NAMALWA (cell line): ENCODE data around the gene SLC26A5.
"Not testable (repeated sequence)": the region's sequence is repeated elsewhere in the genome, so short reads cannot be mapped to it uniquely, and the experiment has no call there.

ENCODE experiments used
- DNase-seq: peaks from one replicate; pipeline ENCODE4 v3.0.0-alpha.2; 2015; ENCODE audit warnings: low spot score

The SLC26A5 gene

DNA sequence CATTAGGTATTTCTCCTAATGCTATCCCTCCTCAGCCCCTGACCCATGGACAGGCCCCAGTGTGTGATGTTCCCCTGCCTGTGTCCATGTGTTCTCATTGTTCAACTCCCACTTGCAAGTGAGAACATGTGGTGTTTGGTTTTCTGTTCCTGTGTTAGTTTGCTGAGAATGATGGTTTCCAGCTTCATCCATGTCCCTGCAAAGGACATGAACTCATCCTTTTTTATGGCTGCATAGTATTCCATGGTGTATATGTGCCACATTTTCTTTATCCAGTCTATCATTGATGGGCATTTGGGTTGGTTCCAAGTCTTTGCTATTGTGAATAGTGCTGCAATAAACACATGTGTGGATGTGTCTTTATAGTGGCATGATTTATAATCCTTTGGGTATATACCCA is 46.3 kb downstream of the SLC26A5 start:
- not testable (repeated sequence) for DNase-seq

DNA sequence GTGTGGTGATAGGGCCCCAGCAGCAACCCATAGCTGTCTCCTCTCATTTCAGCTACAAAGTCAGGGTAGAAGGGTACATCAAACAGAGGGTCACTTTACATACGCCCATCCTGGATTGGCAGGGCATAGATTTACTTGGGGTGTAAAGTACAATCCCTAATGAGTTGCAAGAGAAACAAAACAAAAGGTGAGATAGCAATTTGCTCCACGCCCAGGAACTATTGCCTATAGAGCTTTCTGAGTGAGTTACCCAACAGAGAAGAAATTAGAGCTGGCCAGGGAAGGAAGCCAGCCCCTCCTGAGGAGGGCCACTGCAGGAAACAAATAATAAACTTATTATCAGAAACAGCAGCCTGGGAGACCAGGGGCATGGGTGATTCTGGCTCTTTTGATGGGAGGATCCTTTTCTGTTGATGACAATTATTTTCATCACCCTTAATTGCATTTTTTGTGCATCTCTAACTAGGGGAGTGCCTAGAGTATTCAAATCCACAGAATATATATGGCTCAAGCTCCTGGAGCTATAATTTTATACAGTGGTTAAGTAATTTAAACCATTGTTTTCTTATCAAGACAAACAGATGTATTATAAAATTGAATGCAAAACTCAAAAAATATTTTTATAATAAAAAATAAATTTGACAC is 47.4 kb downstream of the SLC26A5 start:
- DNase-seq = no peak

DNA sequence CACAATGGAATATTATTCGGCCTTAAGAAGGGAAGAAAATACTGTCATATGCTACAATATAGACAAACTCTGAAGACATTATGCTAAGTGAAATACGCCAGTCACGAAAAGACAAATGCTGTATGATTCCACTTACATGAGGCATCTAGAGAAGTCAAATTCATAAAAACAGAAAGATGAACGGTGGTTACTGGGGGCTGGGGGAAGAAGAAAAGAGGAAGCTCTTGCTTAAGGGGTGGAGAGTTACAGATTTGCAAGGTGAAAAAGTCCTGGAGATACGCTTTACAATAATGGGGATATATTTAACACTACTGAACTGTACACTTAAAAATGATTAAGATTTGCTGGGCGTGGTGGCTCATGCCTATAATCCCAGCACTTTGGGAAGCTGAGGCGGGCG is 49.5 kb downstream of the SLC26A5 start:
- DNase-seq = no peak

DNA sequence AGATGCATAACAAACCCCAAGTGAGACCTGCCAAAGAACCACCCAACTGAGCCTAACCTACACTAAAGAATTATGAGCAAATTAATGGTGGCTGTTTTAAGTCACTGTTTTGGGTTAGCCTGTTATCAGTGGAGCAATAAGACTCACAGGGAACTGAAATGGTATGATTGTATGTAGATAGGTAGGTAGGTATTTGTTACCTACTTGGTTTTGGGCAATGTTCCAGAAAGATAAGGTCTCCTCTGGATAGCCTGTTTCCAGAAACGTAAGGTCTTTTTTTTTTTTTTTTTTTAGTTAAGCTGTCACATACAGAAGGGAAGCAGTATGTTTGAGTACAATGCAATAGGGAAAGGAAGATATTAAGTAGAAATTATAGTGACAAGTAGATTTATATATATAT is 50.9 kb downstream of the SLC26A5 start:
- DNase-seq = no peak

DNA sequence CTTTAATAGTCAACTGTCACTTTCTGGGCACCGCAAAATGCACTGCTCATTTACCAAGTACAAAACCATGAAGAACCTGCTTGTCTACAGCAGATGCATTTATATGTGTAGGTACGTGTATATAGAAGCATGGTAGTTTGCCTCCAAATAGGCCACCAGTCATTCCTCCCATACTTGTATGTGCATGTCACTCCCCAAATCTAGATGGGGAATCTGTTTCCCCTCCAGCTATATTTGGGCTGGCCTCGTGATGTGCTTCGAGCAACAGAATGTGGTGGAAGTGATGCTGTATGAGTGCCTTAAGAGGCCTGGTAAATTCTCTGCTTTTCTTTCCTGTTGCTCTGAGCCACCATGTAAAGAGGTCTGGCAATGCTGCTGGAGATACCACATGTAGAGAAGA is 51.4 kb downstream of the SLC26A5 start:
- DNase-seq = no peak

DNA sequence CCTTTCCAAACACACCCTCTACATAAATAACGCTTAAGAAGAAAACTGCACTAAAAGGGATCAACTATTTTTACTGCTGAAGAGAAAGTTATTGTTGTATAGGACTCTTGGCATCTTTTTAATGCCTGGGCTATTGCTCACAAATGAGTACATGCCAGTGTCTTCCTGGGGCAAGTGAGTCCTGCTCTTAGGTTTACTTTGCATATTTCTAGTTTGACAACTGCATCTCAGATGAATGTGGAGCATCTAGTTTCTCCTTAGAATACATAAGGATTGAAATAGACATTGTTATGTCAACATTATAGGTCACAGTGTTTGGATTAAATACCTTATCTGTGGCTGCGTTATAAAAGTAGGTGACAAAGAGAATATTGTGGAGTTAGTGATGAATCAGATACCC is 54.0 kb downstream of the SLC26A5 start:
- no peak for DNase-seq

DNA sequence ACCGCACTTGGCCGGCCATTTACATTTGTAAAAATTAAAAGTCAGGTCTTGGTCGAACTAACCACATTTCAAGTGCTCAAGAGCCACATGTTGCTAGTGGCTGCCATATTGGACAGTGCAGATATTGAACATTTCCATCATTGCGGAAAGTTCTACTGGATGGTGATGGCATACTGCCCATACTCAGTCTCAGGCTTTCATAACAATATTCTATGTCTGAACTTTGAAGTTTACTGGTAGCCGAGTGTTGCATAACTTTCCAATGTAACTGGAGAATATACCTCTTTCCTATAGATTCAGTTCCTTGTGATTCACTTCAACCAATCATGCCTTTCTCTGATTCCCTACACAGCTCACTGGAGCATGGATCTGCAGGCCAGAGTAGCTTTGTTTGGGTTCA is 54.9 kb downstream of the SLC26A5 start:
- no peak for DNase-seq

DNA sequence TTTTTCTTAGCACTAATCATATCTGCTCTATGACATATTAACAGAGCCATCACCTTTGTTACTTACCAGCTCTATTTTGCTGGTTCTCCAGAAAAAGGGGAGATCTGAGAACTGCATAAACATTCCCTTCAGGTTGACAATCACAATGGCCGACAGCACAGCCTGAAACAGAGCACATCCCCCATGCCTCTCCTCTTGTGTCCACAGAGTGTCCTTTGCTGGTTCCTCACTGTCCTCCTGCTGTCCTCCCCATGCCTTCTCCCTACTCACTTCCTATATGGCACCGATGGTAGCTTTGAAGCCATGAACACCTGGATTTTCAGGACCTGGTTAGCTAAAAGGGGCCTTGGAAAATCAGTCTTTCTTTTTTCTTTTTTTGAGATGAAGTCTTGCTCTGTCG is 56.7 kb downstream of the SLC26A5 start:
- DNase-seq = no peak

DNA sequence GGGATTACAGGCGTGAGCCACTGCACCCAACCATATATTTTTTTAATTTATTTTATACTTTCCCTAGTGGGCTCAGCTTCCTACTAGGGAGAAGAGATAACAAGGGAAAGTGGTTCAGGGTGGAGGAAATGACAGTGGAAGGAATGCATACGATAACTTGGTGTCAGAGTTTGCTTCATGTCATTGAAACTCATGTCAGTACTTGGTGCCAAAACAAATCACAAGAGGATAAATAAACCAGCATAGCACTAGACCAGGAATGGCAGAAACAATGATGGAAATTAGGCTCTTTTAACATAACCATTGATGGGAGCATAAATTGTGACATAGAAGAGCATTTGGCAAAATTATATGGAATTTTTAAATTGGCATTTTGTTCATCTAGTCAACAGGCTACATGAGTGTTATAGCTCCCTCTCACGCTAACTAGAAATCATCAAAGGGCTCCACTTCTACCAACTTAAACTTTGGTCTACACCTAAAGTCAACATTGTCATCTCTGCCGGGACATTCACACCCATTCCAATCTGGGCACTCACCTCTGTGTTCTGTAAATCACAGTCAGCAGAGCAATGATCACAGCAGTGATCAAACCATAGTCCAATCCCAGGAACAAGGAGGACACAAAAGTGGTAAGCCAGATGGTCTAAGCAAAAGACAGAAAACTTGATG is 57.4 kb downstream of the SLC26A5 start:
- DNase-seq = no peak

DNA sequence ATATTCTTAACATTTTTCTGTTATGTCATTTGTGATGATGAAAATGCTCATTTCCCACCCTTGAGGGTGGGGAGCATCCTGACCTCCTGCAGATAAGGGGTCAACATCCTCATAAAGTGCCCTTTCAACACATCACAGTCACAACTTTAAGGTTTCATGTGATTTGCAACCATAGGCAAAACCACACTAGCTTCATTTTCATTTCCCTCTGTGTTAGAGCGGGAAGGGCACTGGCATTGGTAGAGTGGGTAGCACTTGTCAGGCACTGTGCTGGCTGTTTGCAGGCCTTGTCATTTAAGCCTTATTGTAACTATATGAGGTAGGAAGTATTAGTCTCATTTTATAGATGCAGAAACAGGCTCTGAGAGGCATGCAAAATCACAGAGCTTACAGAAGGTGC is 58.8 kb downstream of the SLC26A5 start:
- no peak for DNase-seq

DNA sequence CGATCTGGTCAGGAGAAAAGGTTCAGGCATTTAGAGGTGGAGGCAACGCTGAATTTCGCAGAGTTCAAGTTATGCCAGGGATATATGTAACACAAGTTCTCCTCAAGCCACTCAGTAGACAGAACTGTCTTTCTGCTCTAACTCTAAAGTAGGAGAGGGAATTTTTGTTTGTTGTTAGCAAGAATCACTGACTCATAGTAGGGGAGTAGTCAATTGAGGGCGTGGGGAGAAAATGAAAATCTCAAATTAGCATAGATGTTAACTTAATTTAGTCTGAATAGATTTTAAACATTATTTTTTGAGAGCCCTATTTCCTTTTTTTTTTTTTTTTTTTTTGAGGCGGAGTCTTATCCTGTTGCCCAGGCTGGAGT is 64.0 kb downstream of the SLC26A5 start:
- DNase-seq = no peak

DNA sequence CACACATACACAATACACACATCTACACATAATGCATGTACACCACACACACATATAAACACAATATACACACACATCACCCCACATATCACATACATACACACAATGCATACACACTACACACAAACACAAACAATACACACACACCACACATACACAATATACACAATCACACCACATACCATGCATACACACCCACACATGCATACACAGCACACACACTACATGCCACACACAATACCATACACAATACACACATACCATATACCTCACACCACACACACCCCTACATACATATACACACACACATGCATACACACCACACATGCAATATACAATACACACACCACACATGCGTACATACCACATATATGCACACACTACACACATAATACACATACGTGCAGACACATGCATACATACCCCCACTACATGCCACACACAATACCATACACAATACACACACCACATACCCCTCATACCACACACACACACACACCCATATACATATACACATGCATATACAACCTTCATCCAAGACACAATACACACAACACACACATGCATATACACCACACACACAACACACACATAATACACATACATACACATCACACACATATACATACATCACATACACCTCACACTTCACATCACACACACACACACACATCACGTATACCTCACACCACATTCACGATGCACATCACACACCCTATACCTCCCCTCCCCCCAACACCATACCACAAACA is 64.6 kb downstream of the SLC26A5 start:
- no peak for DNase-seq

DNA sequence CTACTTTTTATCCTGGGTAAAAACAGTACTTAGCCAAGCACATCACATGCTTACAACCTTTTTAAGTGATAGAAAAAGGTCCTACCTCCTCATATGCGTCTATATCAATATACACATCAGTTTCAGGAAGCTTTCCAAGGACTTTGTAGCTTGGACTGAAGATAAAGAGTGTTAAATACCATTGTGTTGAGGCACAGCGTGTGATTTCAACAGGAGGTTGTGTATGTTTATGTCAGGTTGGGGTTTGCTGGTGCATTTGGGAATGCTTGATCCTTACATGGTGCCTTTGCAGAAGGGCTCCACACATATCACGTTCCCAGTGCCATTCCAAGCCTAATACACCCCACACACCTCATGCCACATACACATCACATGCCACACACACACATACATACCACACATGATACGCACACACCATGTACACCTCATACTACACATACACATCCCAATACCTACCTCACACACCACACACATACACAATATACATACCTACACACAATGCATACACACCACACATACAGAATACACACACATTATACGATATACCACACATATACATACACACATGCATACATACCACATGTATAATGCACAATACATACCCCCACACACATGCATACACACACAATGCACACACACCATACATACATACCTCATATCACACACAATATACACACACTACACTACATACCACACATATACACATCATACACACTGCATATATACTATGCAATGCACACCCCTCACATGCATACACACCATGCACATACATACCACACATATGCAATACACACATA is 65.4 kb downstream of the SLC26A5 start:
- no peak for DNase-seq

DNA sequence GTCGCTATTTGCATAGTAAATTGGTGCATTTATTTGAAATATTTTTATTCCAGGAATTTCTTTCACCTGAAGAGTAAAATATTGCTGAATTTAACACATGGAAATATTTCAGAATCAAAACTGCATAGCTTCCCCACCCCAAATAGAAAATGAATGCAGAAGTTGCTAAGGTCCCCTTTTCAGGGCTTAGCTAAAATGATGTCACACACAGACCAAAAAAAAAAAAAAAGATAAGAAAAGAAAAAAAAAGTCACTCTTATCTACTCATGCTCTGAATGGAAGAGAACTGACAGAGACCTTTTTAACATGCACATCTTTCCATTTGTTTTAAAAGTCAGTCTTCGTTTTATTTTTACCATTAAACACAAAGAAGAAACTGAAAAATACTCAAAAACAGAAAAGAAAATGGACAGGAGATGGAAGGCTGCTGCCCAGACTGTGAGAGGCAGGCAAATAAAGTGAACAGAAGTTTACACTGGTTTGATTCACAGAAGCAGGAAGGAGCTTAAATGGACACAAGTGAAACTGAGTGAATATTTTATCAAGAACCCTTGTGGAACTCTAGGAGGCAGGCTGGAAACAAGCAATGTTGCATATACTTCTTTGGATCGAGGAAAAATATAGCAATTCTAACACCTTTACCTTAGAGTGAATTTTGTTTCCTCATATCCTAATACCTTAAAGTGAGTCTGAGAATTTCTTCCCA is 66.6 kb downstream of the SLC26A5 start:
- DNase-seq = peak; percentile 38

DNA sequence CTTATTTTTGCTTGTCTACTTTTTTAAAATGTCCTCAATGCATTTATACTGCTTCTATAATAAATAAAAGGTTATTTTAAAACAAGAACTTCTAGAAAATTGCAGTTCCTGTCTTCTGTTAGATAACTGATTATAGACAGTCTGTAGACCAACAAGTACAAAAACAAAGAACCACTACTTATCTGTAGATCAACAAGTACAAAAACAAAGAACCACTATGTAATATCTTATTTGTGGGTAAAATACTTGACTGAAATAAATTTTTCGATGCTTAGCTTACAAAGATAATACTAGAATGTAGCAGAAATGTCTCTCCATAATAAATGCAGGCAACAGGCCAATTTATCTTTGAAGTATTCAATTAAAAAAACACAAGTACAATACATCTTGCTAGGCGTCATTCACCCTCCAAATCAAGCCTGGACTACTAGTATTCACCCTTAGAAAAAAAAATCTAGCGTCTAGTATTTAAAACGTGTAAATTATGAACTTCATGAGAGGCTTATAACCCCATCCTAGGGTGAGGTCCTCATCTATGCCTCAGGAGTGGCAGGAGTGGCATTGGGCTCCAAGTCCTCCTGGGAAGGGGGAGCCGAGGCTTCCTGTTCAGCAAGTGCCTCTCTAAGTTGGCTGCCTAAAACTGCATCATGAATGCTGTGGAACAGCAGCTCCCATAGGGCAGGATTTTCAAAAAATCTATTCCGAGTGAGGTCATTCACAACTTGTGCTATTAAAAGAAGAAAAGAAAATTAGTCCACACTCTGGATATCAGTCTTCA is 72.0 kb downstream of the SLC26A5 start:
- DNase-seq = no peak

DNA sequence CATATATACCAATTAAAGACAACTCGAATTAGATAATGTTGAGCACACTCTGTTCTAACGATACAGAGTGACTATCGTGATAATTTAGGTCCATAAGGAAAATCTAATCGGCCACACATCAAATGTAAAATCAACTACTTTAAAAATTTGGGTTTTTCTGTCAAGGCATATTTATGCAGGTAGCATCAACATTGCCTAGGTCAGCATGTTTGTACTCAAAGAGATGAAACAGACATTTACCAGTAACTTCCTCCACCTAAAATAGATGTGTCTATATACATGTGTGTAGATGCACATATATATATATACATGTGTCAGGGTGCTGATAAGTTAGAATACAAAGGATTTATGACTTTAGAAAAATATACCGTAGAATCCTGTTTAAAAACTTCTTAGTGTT is 76.6 kb downstream of the SLC26A5 start:
- DNase-seq = no peak

DNA sequence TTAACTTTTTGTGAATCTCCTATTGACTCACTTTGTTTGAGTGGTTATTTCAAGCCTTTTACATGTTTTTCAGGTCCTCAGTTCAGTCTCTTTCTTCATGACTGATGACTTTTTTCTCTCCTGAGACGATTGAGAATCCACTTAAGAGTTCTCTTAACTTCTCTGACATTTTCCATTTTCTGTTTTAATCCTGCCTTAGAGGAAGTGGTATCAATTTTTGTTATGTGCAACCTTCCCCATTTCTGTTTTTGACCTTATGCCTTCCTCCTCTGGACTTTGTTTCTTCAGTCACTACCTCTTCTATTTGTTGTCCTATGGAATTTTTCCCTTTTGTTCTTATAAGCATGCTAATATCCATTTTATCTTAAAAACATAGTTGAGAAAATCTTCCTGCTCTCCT is 96.2 kb downstream of the SLC26A5 start:
- no peak for DNase-seq

DNA sequence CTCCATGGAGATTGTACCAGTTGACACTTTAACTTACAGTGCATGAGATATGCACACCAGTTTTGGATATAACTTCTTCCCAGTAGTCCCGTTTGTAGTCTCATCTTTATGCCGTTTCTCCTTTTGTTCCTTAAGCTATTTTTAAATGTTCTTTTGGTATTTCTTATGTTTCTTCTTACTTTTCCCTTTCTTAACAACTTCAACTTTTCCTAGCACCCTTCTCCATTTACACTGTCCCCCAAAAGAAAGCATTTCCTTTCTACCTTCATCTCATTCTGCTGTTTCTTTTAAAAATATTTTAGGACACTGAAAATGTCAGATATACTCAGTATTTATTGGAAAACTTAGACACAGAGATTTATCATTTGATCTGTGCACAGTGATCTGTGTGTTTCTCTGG is 97.0 kb downstream of the SLC26A5 start:
- DNase-seq = no peak

DNA sequence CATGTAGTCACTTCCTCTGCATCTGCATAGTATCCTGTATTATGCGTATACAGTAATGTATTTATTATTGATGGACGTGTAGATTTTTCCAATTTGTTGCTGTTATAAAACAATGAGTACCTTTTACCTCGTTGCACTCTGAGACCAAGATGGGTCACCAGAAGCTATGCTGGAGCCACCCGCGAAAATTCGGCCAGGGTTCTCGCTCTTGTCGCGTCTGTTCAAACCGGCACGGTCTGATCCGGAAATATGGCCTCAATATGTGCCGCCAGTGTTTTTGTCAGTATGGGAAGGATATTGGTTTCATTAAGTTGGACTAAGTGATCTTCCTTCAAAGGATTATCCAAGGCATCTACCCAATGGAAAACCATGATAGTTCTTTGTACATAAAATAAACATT is 97.6 kb downstream of the SLC26A5 start:
- peak; percentile 41 for DNase-seq

DNA sequence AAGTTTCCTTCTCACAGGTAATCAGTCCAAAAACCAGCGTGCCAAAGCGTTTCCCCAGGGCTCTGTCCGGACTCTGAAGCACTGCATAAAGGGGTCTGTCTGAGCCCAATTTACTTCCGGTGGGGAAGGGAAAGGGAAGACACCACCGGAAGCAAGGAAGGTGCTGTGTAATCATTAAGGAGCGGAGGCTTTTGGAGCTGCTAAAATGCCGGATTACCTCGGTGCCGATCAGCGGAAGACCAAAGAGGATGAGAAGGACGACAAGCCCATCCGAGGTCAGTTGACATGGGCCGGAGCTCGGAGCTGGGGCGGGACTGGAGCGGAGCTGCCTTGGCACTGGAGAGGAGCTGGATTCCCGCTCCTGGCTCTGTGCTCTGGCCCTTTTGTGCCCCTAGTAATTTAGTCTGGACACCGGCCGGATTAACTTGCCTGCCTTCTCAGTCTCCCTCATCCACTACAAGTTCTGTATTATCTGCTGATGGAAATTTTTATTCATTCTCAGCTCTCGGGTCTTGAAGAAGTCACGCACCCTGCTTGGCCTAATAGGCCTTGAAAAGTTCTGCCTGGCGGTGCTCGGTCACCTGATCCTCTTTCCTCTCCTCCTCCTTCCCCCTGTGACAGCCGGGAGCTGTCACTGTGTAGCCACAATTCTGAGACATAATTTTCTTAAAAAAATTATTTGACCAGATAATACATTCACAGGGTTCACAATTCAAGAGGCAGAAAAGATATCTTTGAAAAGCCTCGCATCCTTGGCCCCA is 98.3 kb downstream of the SLC26A5 start, which contains the start of gene PSMC2:
Gene PSMC2 (plus strand): TSS at position 137 of the 761 bp plus-strand sequence. CDS start 69 bp downstream, at position 206.
- peak; percentile 99 for DNase-seq
